ENCODE measurements around the gene ASCL5. TPM values are rescaled to one million over a fixed set of nuclear protein-coding genes. Genes with fewer than 3 reads are reported as not detected.

The ASCL5 gene
- total and polyA plus RNA-seq, 9 of the 15 experiments (the other 6 are each of a cell fraction or from before 2014, with no cell fraction given), result 0.09 TPM; not detected in 8

- no peak for TF ChIP-seq IRF9 (tag; IDR thresholded peaks at IDR 0.05)
- TF ChIP-seq ZFP30 (CRISPR knock-in tag; IDR thresholded peaks at IDR 0.05; ENCODE audit: borderline replicate concordance), result no peak
- TF ChIP-seq, protein P1, sequence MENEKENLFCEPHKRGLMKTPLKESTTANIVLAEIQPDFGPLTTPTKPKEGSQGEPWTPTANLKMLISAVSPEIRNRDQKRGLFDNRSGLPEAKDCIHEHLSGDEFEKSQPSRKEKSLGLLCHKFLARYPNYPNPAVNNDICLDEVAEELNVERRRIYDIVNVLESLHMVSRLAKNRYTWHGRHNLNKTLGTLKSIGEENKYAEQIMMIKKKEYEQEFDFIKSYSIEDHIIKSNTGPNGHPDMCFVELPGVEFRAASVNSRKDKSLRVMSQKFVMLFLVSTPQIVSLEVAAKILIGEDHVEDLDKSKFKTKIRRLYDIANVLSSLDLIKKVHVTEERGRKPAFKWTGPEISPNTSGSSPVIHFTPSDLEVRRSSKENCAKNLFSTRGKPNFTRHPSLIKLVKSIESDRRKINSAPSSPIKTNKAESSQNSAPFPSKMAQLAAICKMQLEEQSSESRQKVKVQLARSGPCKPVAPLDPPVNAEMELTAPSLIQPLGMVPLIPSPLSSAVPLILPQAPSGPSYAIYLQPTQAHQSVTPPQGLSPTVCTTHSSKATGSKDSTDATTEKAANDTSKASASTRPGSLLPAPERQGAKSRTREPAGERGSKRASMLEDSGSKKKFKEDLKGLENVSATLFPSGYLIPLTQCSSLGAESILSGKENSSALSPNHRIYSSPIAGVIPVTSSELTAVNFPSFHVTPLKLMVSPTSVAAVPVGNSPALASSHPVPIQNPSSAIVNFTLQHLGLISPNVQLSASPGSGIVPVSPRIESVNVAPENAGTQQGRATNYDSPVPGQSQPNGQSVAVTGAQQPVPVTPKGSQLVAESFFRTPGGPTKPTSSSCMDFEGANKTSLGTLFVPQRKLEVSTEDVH (IDR thresholded peaks at IDR 0.05; ENCODE audit: low read depth, partially characterized antibody), result no peak
- no peak for TF ChIP-seq ZBTB40 (IDR thresholded peaks at IDR 0.05)
- TF ChIP-seq ZBTB40 (CRISPR knock-in tag; IDR thresholded peaks at IDR 0.05), result no peak
- no peak for TF ChIP-seq HSF4 (CRISPR knock-in tag; IDR thresholded peaks at IDR 0.05; ENCODE audit: borderline replicate concordance)
- TF ChIP-seq ESRRB (CRISPR knock-in tag; IDR thresholded peaks at IDR 0.05; ENCODE audit: borderline replicate concordance), result no peak
- no peak for TF ChIP-seq ETS2 (tag; IDR thresholded peaks at IDR 0.05; ENCODE audit: borderline replicate concordance, poor library complexity, severe bottlenecking)
- TF ChIP-seq NFYB (IDR thresholded peaks at IDR 0.05; ENCODE audit: extremely low read depth, insufficient read length), result no peak
- TF ChIP-seq MNT (conservative IDR thresholded peaks at IDR 0.05), result 0 out of 4 replicates have a peak, but pooled peaks of 1 of the 2 experiments have one; percentile 41
Observed at GRCh38 chr1:201153474-201154388, 26.7 kb upstream of the ASCL5 start (continued).

Measured in K562 (cell line).